IMR-90 (cell line): Measurements from ENCODE around the gene VIPR2.

Source experiments
- BHLHE40 ChIP-seq: fragments of 150-350 bp; IDR thresholded peaks from 2 replicates; pipeline ENCODE4 v1.6.1; 2016; ENCODE audit warnings: mild to moderate bottlenecking, low read depth, low read length
- CEBPB ChIP-seq: IDR thresholded peaks from 2 replicates; pipeline ENCODE4 v1.6.1; 2012; ENCODE audit warnings: low read depth, low read length, improper control_type of control experiment
- CTCF ChIP-seq: conservative IDR thresholded peaks from 2 replicates; pipeline ENCODE4 v1.5.1; 2012; ENCODE audit warnings: mild to moderate bottlenecking, low read depth, low read length, improper control_type of control experiment
- FOS ChIP-seq: fragments of 150-350 bp; IDR thresholded peaks from 2 replicates; pipeline ENCODE4 v1.6.1; 2016; ENCODE audit warnings: low read depth, low read length
- MAFK ChIP-seq: IDR thresholded peaks from 2 replicates; pipeline ENCODE4 v1.6.1; 2012; ENCODE audit warnings: low read depth, low read length, improper control_type of control experiment
- MAZ ChIP-seq: IDR thresholded peaks from 2 replicates; pipeline ENCODE4 v1.6.1; 2012; ENCODE audit warnings: low read depth, mild to moderate bottlenecking, low read length, improper control_type of control experiment, moderate library complexity, borderline replicate concordance
- MXI1 ChIP-seq: IDR thresholded peaks from 2 replicates; pipeline ENCODE4 v1.6.1; 2012; ENCODE audit warnings: low read depth, mild to moderate bottlenecking, low read length, moderate library complexity, borderline replicate concordance
- POLR2A ChIP-seq: IDR thresholded peaks from 2 replicates; pipeline ENCODE4 v1.6.1; 2012; ENCODE audit warnings: mild to moderate bottlenecking, low read depth, low read length
- RAD21 ChIP-seq: IDR thresholded peaks from 2 replicates; pipeline ENCODE4 v1.6.1; 2012; ENCODE audit warnings: low read length, improper control_type of control experiment
- RFX5 ChIP-seq: IDR thresholded peaks from 2 replicates; pipeline ENCODE4 v1.8.0; 2012; ENCODE audit warnings: low read depth, mild to moderate bottlenecking, low read length, moderate library complexity
- SMC3 ChIP-seq: fragments of 150-350 bp; IDR thresholded peaks from 2 replicates; pipeline ENCODE4 v1.6.1; 2016; ENCODE audit warnings: low read depth, mild to moderate bottlenecking, antibody characterized with exemption, low read length, moderate library complexity
- USF2 ChIP-seq: fragments of 150-350 bp; IDR thresholded peaks from 2 replicates; pipeline ENCODE4 v1.6.1; 2017; ENCODE audit warnings: mild to moderate bottlenecking, antibody characterized with exemption, low read length, low read depth

GRCh38 chr7:159040146-159040545 lies 104.5 kb downstream of the VIPR2 start:
- TF ChIP-seq USF2 = no peak
- TF ChIP-seq CTCF = no peak
- no peak for TF ChIP-seq RFX5
- no peak for TF ChIP-seq POLR2A
- TF ChIP-seq CEBPB = no peak
- no peak for TF ChIP-seq MXI1
- TF ChIP-seq SMC3 = no peak
- TF ChIP-seq MAZ = no peak
- TF ChIP-seq RAD21 = no peak
- no peak for TF ChIP-seq BHLHE40
- TF ChIP-seq MAFK = no peak
- no peak for TF ChIP-seq FOS
